Measurements from ENCODE around the gene ZNF385C.

The ZNF385C gene

GRCh38 chr17:42075789-42076188 is 22.5 kb downstream of the ZNF385C start:
- no peak for DNase-seq

GRCh38 chr17:42072323-42073187 is 25.7 kb downstream of the ZNF385C start:
- no peak for DNase-seq

DNA sequence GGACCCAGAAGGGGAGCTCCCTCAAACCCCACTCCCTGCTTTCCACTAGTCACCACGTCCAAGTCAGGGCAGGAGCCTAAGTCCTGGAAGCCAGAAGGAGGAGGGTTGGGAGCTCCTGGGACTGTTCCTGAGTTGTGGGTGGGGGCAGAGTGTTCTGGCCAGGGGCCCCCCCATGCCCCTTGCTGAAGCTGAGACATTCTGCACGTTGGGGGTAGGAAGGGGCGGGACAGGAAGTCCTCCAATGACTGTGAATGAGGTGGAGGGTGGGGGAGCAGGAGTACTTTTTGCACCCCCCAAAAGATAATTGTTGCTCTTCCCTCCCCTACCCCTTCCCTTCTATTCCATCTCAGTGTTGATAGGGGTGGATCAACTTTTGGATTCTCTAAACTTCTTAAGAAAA is 26.5 kb downstream of the ZNF385C start:
- DNase-seq: no peak

GRCh38 chr17:42068979-42069378 is 29.3 kb downstream of the ZNF385C start:
- DNase-seq: no peak

DNA sequence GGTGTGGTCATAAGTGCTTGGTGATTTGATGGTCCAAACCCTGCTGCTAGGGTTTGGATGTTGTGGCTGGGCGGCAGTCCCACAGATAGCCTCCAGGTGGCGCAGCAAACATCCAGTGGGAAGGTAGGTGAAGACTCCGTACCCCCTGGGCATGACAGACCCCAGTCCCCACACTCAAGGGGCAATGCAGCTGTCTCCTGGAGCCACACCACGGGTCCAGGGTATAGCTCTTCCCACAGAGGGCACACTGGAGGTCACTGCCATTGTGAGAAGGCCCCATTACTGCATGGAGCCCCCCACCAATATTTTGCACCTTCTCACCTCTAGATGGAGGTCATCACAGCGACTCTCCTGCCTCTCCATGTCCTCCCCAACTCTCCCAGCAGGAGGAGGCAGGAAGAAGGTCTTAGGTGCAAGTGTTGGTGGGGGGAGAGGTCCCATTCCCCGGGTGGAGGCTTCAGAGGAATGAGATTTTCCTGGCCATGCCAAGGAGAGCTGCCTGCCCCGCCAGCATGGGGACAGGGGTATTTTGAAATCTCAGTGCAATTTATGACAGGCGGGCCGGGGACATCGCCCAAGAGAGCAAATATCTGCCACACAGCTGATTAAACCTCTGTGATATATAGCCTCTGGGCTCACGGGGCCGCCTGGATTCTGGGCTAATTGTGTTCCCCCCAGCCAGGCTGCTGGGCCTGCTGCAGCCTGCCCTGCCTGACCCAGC is 30.7 kb downstream of the ZNF385C start:
- peak; percentile 5 for DNase-seq

- no peak for DNase-seq
Measured at GRCh38 chr17:42065201-42065600, 33.1 kb downstream of the ZNF385C start.

DNA sequence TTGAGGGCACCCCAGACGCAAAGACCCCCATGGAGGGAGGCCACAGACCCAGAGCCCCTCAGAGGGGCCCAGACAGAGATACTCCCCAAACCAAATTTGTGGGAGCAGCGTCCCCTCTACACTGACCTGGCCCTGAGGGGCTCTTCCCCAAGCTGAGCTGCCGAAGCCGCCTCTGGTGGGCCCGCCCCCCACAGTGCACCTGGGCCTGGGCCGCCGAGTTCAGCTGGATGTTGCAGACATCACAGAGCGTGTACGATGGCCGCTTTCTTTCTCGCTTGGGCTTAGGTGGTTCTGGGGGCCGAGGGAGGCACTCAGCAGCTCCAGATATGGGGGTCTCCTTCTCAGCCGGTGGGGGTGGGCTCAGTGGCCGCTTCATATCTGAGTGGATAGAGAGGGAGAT is 35.6 kb downstream of the ZNF385C start:
- DNase-seq: no peak

- DNase-seq: no peak
Measured at GRCh38 chr17:42061646-42062487, 36.4 kb downstream of the ZNF385C start.

GRCh38 chr17:42060231-42060630 is 38.0 kb downstream of the ZNF385C start:
- no peak for DNase-seq

GRCh38 chr17:42059815-42060214 is 38.5 kb downstream of the ZNF385C start:
- DNase-seq: no peak

- no peak for DNase-seq
Measured at GRCh38 chr17:42058063-42058462, 40.2 kb downstream of the ZNF385C start.

- DNase-seq: no peak
Measured at GRCh38 chr17:42056635-42057034, 41.6 kb downstream of the ZNF385C start.

- no peak for DNase-seq
Measured at GRCh38 chr17:42055496-42055895, 42.8 kb downstream of the ZNF385C start.

DNA sequence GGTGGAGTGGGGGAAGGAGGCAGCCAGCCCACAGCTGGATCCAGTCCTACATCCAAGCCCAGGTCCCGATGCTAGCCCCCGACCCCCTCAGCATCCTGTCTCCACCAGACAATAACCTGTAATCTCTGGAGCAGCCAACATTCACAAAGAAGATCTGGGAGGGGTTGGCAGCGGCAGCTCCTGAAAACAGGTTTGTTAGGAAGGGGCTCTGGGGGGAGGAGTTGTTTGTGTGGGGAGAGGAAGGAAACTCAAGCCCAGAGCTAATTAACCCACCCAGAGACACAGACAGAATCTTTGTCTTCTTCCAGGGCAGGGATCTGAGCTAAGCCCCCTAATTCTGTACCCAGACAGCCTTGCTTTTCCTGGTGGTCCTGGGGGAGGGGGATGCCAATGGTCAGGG is 43.2 kb downstream of the ZNF385C start:
- DNase-seq: no peak

- no peak for DNase-seq
Measured at GRCh38 chr17:42053731-42054500, 44.4 kb downstream of the ZNF385C start.

- DNase-seq: no peak
Measured at GRCh38 chr17:42052346-42052877, 45.9 kb downstream of the ZNF385C start.

GRCh38 chr17:42051645-42052044 is 46.6 kb downstream of the ZNF385C start:
- no peak for DNase-seq

- DNase-seq: no peak
Measured at GRCh38 chr17:42051013-42051400, 47.3 kb downstream of the ZNF385C start.

- DNase-seq: peak; percentile 26
Measured at GRCh38 chr17:42050393-42051012, 47.8 kb downstream of the ZNF385C start, which contains the start of gene C17orf113. Gene C17orf113 (minus strand): TSS chr17:42050601. CDS start chr17:42043376, 7,225 bp downstream.

- no peak for DNase-seq
Measured at GRCh38 chr17:42049834-42050392, 48.4 kb downstream of the ZNF385C start.

GRCh38 chr17:42047343-42047742 is 50.9 kb downstream of the ZNF385C start:
- no peak for DNase-seq

All from NCI-H1105 (cell line).